Measurements from ENCODE around the gene CCNK.

The CCNK gene

GRCh38 chr14:99435327-99435726, 45.9 kb upstream of the CCNK start:
- H3K36me3 ChIP-seq (ENCODE audit: insufficient read depth, low read length): peaks cover 14% of the 10 kb centered on the region; the same call in 1 of the 2 replicates

GRCh38 chr14:99436247-99437180, 44.7 kb upstream of the CCNK start:
- Histone ChIP-seq H3K27me3 (ENCODE audit: insufficient read depth, low read length) (no peaks in the 10 kb centered on the region), H4K20me1 (ENCODE audit: insufficient read depth, low read length) (no peaks in the 10 kb centered on the region), H3K9me3 (ENCODE audit: low read length) (no peaks in the 10 kb centered on the region), H3K79me2 (ENCODE audit: insufficient read depth, low read length) (no peaks in the 10 kb centered on the region), H3F3A (ENCODE audit: insufficient read depth, low read length) (no peaks in the 10 kb centered on the region), H3K4me1 (ENCODE audit: insufficient read depth, low read length, severe bottlenecking) (no peaks in the 10 kb centered on the region), H3K36me3 (ENCODE audit: insufficient read depth, low read length) (peaks cover 14% of the 10 kb centered on the region; the same call in 1 of the 2 replicates), H3K27ac (ENCODE audit: low read depth, low read length, poor library complexity, severe bottlenecking) (no peak overlapping the region), H2AFZ (ENCODE audit: low read length) (no peak overlapping the region), H3K4me3 (ENCODE audit: low read depth, low read length, poor library complexity, severe bottlenecking) (no peak overlapping the region), H3K4me2 (ENCODE audit: low read length) (no peak overlapping the region), H3K9ac (ENCODE audit: low read length) (no peak overlapping the region), H3K9me2 (ENCODE audit: low read depth, low read length) (no peaks in the 10 kb centered on the region)
- TF ChIP-seq CTCF (IDR thresholded peaks at IDR 0.05; ENCODE audit: low read length) (no peak), EZH2 (IDR thresholded peaks at IDR 0.05; ENCODE audit: borderline replicate concordance, low read length) (no peak)

More at GRCh38 chr14:99435327-99435726, 45.9 kb upstream of the CCNK start:
- Histone ChIP-seq H3K9me2 (ENCODE audit: low read depth, low read length) (no peaks in the 10 kb centered on the region), H2AFZ (ENCODE audit: low read length) (no peak overlapping the region), H3F3A (ENCODE audit: insufficient read depth, low read length) (no peaks in the 10 kb centered on the region), H3K4me1 (ENCODE audit: insufficient read depth, low read length, severe bottlenecking) (peaks cover 8% of the 10 kb centered on the region), H3K4me2 (ENCODE audit: low read length) (no peak overlapping the region), H3K27me3 (ENCODE audit: insufficient read depth, low read length) (no peaks in the 10 kb centered on the region), H3K9ac (ENCODE audit: low read length) (no peak overlapping the region), H3K27ac (ENCODE audit: low read depth, low read length, poor library complexity, severe bottlenecking) (no peak overlapping the region), H3K9me3 (ENCODE audit: low read length) (no peaks in the 10 kb centered on the region), H3K79me2 (ENCODE audit: insufficient read depth, low read length) (no peaks in the 10 kb centered on the region), H4K20me1 (ENCODE audit: insufficient read depth, low read length) (no peaks in the 10 kb centered on the region), H3K4me3 (ENCODE audit: low read depth, low read length, poor library complexity, severe bottlenecking) (no peak overlapping the region)
- TF ChIP-seq EZH2 (IDR thresholded peaks at IDR 0.05; ENCODE audit: borderline replicate concordance, low read length) (no peak), CTCF (IDR thresholded peaks at IDR 0.05; ENCODE audit: low read length) (no peak)

GRCh38 chr14:99437706-99438105, 43.5 kb upstream of the CCNK start:
- Histone ChIP-seq H3K9me2 (ENCODE audit: low read depth, low read length) (no peaks in the 10 kb centered on the region), H3K4me1 (ENCODE audit: insufficient read depth, low read length, severe bottlenecking) (no peaks in the 10 kb centered on the region), H3K36me3 (ENCODE audit: insufficient read depth, low read length) (peaks cover 17% of the 10 kb centered on the region), H3K9ac (ENCODE audit: low read length) (no peak overlapping the region), H3K4me2 (ENCODE audit: low read length) (no peak overlapping the region), H3K4me3 (ENCODE audit: low read depth, low read length, poor library complexity, severe bottlenecking) (no peak overlapping the region), H2AFZ (ENCODE audit: low read length) (no peak overlapping the region), H3K27me3 (ENCODE audit: insufficient read depth, low read length) (no peaks in the 10 kb centered on the region), H4K20me1 (ENCODE audit: insufficient read depth, low read length) (no peaks in the 10 kb centered on the region), H3K79me2 (ENCODE audit: insufficient read depth, low read length) (no peaks in the 10 kb centered on the region), H3K27ac (ENCODE audit: low read depth, low read length, poor library complexity, severe bottlenecking) (no peak overlapping the region), H3F3A (ENCODE audit: insufficient read depth, low read length) (no peaks in the 10 kb centered on the region), H3K9me3 (ENCODE audit: low read length) (no peaks in the 10 kb centered on the region)
- TF ChIP-seq EZH2 (IDR thresholded peaks at IDR 0.05; ENCODE audit: borderline replicate concordance, low read length): no peak
- no peak for TF ChIP-seq CTCF (IDR thresholded peaks at IDR 0.05; ENCODE audit: low read length)
